ENCODE results near the gene SIRT1. TPM values are rescaled to one million over a fixed set of nuclear protein-coding genes. Genes with fewer than 3 reads are reported as not detected.

The SIRT1 gene
- polyA plus RNA-seq, 1 donor (not counting 4 experiments of a cell fraction or from before 2014, with no cell fraction given): 9.8 TPM

GRCh38 chr10:67914777-67915340 lies 30.4 kb downstream of the SIRT1 start:
- FAIRE-seq: no peak
- no peak for TF ChIP-seq CTCF (optimal IDR thresholded peaks at IDR 0.05 in 1 of 3, IDR thresholded peaks at IDR 0.05 in 1 of 3, conservative IDR thresholded peaks at IDR 0.05 in 1 of 3; ENCODE audit: extremely low read depth in 1 of 3, insufficient read depth in 2 of 3, low read length in 3 of 3)
- TF ChIP-seq EZH2 (IDR thresholded peaks at IDR 0.05; ENCODE audit: low read length): no peak

GRCh38 chr10:67917169-67917568 lies 32.7 kb downstream of the SIRT1 start:
- Histone ChIP-seq H3K4me3 (ENCODE audit: control insufficient read depth in 2 of 3, extremely low read depth in 1 of 3, insufficient read depth in 2 of 3, low read depth in 1 of 3, low read length in 3 of 3) (no peak overlapping the region), H3K27me3 (ENCODE audit: control insufficient read depth, extremely low read depth, insufficient read depth, low read length) (no peaks in the 10 kb centered on the region), H4K20me1 (ENCODE audit: control insufficient read depth, extremely low read depth, insufficient read depth, low read length) (no peaks in the 10 kb centered on the region), H3K9ac (ENCODE audit: control insufficient read depth, extremely low read depth, insufficient read depth, low read length) (no peak overlapping the region), H3K36me3 (ENCODE audit: control insufficient read depth in 2 of 2, extremely low read depth in 1 of 2, insufficient read depth in 2 of 2, low read length in 2 of 2) (peaks cover 1 to 10% of the 10 kb centered on the region in 2 experiments), H3K9me3 (ENCODE audit: control insufficient read depth, low read depth, low read length) (no peaks in the 10 kb centered on the region), H3K4me1 (ENCODE audit: control insufficient read depth, extremely low read depth, insufficient read depth, low read length) (no peaks in the 10 kb centered on the region), H2AFZ (ENCODE audit: control insufficient read depth, low read length) (no peak overlapping the region), H3K79me2 (ENCODE audit: control insufficient read depth, insufficient read depth, low read length) (no peaks in the 10 kb centered on the region), H3K4me2 (ENCODE audit: control insufficient read depth, extremely low read depth, insufficient read depth, low read depth, low read length) (no peak overlapping the region), H3K27ac (ENCODE audit: control insufficient read depth, insufficient read depth, low read length) (no peak overlapping the region), H3K9me1 (ENCODE audit: control insufficient read depth, extremely low read depth, insufficient read depth, low read length) (no peaks in the 10 kb centered on the region)
- dilution Hi-C loops (cut with MboI; ENCODE audit: extremely low pct_ligation_motif_present, low sequenced_read_pairs): no loop called here
- no peak for FAIRE-seq
- TF ChIP-seq EZH2 (IDR thresholded peaks at IDR 0.05; ENCODE audit: low read length) (no peak), CTCF (optimal IDR thresholded peaks at IDR 0.05 in 1 of 3, IDR thresholded peaks at IDR 0.05 in 1 of 3, conservative IDR thresholded peaks at IDR 0.05 in 1 of 3; ENCODE audit: extremely low read depth in 1 of 3, insufficient read depth in 2 of 3, low read length in 3 of 3) (no peak)
- DNase-seq (ENCODE audit: low read depth, low spot score): no peak

More at GRCh38 chr10:67914777-67915340, 30.4 kb downstream of the SIRT1 start:
- H3K79me2 ChIP-seq (ENCODE audit: control insufficient read depth, insufficient read depth, low read length): no peaks in the 10 kb centered on the region
- no peak overlapping the region for H3K9ac ChIP-seq (ENCODE audit: control insufficient read depth, extremely low read depth, insufficient read depth, low read length)
- H3K4me1 ChIP-seq (ENCODE audit: control insufficient read depth, extremely low read depth, insufficient read depth, low read length): no peaks in the 10 kb centered on the region
- no peaks in the 10 kb centered on the region for H3K27me3 ChIP-seq (ENCODE audit: control insufficient read depth, extremely low read depth, insufficient read depth, low read length)
- no peak overlapping the region for H3K27ac ChIP-seq (ENCODE audit: control insufficient read depth, insufficient read depth, low read length)
- DNase-seq (ENCODE audit: low read depth, low spot score): no peak
- H3K36me3 ChIP-seq (ENCODE audit: control insufficient read depth in 2 of 2, extremely low read depth in 1 of 2, insufficient read depth in 2 of 2, low read length in 2 of 2): peaks cover 1 to 10% of the 10 kb centered on the region in 2 experiments
- no peaks in the 10 kb centered on the region for H3K9me3 ChIP-seq (ENCODE audit: control insufficient read depth, low read depth, low read length)
- no peak overlapping the region for H3K4me2 ChIP-seq (ENCODE audit: control insufficient read depth, extremely low read depth, insufficient read depth, low read depth, low read length)
- no peak overlapping the region for H3K4me3 ChIP-seq (ENCODE audit: control insufficient read depth in 2 of 3, extremely low read depth in 1 of 3, insufficient read depth in 2 of 3, low read depth in 1 of 3, low read length in 3 of 3)
- H3K9me1 ChIP-seq (ENCODE audit: control insufficient read depth, extremely low read depth, insufficient read depth, low read length): no peaks in the 10 kb centered on the region
- no peak overlapping the region for H2AFZ ChIP-seq (ENCODE audit: control insufficient read depth, low read length)
- no peaks in the 10 kb centered on the region for H4K20me1 ChIP-seq (ENCODE audit: control insufficient read depth, extremely low read depth, insufficient read depth, low read length)
- dilution Hi-C loops (cut with MboI; ENCODE audit: extremely low pct_ligation_motif_present, low sequenced_read_pairs): no loop called here

All from keratinocyte (primary cell).